Stimulated activated CD8-positive, alpha-beta memory T cell treated with anti-CD3 and anti-CD28 coated beads, Interleukin-4, amount 100 ng/mL, for 4 hours (primary cell): ENCODE results near the gene ZC3H12D.
"Not testable (repeated sequence)": the region's sequence is repeated elsewhere in the genome, so short reads cannot be mapped to it uniquely, and the experiment has no call there.

ENCODE experiments used
- DNase-seq, 2 donors: peaks; one replicate each; pipeline ENCODE4 v3.0.0-alpha.2; 2020; ENCODE audit warnings: low read depth in 2 of 2, low spot score in 1 of 2

The ZC3H12D gene

DNA sequence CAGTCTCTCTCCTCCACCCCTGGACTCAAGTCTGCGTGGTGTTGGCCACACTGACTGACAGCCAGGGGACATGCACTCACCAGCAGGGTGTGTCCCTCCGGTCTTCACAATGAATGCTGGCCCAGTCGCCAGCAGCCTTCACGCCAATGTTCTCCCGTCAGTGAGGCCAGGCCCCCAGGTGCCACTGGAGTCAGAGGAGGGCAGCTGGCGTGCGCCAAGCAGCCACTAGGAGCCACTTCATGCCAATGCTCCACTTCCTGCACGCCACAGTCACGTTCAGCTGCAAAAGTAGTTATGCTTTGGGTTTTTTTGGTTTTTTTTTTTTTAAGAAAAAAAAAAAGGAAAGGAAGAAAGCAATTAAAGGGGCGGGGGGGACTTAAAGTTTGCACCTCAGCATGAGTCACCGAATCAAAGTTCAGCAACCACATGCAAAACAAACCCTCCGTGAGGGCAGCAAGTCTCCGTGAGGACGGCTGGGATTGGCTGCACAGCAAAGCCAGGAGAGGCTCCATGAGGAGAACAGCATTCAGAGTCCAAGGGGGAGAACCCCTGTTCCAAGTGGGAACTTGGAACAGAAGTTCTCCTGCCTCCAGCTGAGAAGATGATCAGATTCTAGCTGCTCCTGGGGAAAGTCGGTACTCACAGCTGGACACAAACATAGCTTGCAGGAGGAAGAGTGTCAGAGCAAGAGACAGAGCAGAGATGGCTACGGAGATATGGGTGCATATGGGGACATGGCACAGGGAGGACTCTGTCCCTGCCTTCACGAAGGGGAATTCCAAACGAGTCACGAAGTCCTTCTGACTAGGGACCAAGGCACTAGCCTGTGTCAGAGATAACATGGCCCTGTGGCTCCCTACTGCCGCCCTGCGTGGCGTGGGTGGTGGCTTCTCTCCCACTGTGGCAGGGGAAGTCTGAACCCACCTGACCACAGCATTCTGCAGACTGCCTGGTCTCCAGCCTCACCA, at the start of gene ZC3H12D:
ZC3H12D (minus strand) TSS at position 282 of the 968 bp plus-strand sequence. CDS start 10,471 bp downstream, outside the sequence.
- DNase-seq, result peak; percentile 43 to 59

- DNase-seq, result no peak
Measured at GRCh38 chr6:149529650-149530049, 44.8 kb upstream of the ZC3H12D start.

DNA sequence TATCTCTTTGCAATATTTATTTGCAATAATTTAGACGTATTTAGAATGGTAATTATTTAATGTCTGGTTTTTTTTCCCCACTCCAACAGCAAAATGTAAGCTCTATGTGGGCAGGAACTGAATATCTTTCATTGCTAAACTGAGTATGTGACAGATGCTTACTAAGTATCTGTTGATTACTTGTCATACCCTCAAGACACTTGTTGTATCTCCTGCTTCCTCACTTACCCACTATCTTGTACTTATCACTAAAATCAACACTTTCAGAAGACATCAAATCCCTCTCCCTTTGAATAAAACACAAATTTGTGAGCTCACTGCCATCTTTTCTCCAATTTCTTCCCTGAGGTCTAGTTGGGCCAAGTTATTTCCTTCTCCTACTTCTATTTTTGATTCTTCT, 30.7 kb upstream of the ZC3H12D start:
- DNase-seq, result no peak

- DNase-seq, result no peak
Measured at GRCh38 chr6:149513915-149514314, 29.1 kb upstream of the ZC3H12D start.

DNA sequence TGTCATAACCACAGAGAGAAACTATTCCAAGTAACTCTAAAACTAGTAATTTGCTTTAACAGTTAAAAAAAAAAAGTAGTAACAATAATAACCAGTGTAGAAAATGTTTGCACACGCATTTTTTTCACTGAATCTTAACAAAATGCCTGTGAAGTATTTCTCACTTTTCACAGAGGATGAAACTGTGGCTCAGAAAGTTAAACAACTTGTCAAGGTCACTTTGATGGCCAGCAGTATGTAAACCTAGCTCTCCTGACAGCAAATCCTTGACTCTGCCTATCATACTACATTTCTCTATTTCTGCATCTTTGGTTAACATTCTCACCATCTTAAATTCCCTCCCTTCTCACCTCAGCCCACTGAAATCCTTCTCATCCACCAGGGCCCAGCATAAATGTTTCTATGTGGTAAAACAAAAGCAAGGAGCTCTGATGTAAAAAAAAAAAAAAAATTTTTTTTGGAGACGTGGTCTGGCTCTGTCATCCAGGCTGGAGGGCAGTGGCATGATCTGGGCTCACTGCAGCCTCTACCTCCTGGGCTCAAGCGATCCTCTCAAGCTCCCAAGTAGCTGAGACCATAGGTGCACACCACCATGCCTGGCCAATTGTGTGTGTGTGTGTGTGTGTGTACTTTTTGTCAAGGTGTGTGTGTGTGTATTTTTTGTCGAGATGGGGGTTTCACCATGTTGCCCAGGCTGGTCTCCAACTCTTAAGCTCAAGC, 26.1 kb upstream of the ZC3H12D start:
- no peak for DNase-seq

- DNase-seq, result no peak
Measured at GRCh38 chr6:149508485-149508884, 23.7 kb upstream of the ZC3H12D start.

DNA sequence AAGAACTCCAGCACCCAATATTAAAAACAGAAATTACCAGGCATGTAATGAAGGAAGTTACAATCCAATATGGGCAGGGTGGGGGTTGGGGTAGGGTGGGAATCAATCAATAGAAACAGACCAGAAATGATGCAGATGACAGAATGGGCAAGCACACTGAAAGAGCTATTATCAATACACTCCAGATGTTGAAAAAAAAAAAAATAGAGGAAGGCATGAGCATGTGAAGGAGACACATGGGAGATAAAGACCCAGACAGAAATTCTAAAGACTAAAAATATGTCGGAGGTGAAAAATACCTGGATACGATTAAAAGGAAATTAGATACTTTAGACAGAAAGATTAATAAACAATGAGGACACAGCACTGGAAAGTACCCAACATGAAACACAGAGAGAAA, 19.1 kb upstream of the ZC3H12D start:
- DNase-seq, result no peak

- DNase-seq, result no peak
Measured at GRCh38 chr6:149503276-149503675, 18.5 kb upstream of the ZC3H12D start.

- no peak for DNase-seq
Measured at GRCh38 chr6:149501768-149502167, 17.0 kb upstream of the ZC3H12D start.

GRCh38 chr6:149501201-149501600, 16.4 kb upstream of the ZC3H12D start:
- no peak for DNase-seq

GRCh38 chr6:149500096-149500495, 15.3 kb upstream of the ZC3H12D start:
- no peak for DNase-seq

- no peak for DNase-seq
Measured at GRCh38 chr6:149499066-149499465, 14.3 kb upstream of the ZC3H12D start.

GRCh38 chr6:149497365-149497764, 12.6 kb upstream of the ZC3H12D start:
- no peak for DNase-seq

DNA sequence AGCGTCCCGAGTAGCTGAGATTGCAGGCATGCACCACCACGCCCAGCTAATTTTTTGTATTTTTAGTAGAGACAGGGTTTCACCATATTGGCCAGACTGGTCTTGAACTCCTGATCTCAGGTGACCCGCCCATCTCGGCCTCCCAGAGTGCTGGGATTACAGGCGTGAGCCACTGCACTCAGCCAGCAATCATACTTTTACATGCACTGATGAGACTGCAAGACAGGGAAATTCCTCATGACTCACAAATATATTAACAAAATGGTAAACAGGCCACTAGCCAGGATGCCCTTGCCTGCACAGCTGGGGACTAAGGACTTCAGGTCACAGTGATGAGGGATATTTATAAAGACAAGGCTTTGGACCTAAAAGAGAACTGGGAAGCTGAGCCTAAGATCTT, 11.8 kb upstream of the ZC3H12D start:
- not testable (repeated sequence) for DNase-seq

- DNase-seq, result not testable (repeated sequence)
Measured at GRCh38 chr6:149495349-149496016, 10.7 kb upstream of the ZC3H12D start.

DNA sequence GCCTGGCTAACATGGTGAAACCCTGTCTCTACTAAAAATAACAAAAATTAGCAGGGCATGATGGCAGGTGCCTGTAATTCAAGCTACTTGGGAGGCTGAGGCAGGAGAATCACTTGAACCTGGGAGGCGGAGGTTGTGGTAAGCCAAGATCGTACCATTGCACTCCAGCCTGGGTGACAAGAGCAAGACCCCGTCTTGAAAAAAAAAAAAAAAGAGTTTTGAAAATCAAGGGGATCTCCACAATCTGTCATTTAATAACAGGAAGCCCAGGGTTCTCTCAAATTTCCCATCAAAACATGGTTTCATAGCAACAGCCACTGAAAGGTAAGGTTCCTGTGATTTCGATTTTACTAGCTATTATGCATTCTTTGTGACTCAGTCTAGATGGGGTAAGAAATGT, 10.0 kb upstream of the ZC3H12D start:
- not testable (repeated sequence) for DNase-seq

DNA sequence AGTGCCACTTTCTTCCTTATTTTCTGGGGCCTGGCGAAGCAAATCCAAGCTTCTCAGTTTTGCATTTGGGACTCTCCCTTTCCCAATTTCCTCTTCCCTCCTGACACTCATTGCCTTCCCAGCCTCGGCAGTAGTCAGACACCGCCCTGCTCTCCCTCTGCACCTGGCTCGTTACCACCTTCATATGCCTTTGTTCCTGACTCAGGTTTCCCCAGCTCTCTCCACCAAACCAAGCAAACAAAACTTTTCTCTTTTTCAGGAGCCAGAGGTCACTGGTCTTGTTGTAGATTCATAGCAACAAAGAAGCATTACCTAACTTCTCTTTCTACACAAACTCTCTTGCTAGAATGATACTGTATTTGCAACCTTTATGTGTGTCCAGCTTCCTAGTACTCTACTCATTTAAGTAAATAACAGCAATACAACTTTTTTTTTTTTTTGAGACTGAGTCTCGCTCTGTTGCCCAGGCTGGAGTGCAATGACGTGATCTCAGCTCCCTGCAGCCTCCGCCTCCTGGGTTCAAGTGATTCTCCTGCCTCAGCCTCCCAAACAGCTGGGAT, 9.0 kb upstream of the ZC3H12D start:
- no peak for DNase-seq

GRCh38 chr6:149492798-149493343, 8.1 kb upstream of the ZC3H12D start:
- DNase-seq, result no peak

DNA sequence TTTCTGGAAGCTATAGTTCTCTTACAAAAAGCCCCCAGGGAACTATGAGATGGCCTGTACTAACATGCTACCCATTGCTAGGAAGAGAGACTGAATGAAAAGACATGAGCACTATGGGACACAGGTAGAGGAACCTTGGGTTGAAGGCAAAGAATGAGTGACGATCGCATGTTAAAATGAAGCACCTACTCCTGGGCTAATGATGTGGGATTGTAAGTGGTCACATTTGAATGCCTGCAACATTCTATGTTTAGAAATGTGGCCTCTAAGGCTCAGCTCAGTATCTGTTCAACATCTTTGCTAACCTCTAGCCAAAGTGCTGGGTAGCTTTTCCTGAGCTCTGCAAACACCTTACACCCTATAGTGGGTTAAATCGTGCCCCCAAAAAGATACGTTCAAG, 5.2 kb upstream of the ZC3H12D start:
- no peak for DNase-seq

DNA sequence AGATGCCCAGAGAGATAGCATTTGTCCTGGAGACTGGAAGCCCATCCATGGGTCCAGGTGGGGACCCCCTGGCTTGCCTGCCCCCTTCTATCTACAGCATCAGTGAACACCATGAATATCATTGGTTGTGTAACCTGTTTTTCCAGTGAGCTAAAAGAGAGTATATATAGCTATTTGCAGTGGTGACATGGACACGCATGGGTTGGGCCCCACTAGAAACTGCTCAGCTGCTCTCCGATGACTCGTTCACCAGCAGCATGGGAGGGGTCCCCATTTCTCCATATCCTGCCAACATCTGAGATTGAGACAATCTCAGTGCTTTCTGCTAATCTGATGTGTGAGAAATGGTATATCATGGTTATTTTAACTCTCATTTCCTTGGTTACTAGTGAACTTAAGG, 4.0 kb upstream of the ZC3H12D start:
- DNase-seq, result no peak

DNA sequence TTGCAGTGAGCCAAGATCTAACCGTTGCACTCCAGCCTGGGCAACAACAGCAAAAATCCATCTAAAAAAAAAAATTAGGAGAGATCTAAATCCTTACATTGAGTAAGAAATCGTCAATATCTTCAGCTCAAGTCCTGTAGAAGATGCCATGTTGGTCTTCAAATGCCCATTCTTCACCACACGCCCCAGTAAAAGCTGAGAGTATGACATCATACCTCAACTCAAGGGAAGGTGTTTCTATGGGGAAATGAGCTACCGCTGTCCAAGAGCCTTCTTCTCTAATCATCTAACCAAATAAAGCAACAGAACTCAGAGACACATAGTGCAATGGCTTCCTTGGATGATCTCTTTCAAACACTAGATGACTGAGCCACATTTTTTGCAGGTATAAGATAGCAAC, 2.5 kb upstream of the ZC3H12D start:
- no peak for DNase-seq
